ENCODE data around the gene ZNF474.

Gene ZNF474

DNA sequence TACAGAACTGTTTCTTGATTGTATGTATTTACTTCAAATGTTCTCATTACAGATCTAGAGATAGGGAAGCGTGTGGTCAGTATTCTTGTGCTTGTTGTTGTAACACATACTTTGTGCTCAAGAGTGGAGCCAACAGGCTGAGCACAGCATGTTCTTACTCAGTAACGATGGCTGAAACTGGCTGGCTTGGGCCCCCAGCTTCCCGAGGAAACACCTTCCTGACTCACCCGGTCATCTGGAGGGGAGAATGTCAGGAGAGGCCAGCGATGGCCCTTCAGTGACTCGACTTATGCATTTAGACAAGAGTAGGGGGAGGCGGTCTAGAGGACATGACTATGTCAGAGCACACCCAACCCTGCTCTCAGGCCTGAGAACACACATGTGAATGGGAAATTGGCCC, 25.6 kb downstream of the ZNF474 start:
- no peak for DNase-seq

DNA sequence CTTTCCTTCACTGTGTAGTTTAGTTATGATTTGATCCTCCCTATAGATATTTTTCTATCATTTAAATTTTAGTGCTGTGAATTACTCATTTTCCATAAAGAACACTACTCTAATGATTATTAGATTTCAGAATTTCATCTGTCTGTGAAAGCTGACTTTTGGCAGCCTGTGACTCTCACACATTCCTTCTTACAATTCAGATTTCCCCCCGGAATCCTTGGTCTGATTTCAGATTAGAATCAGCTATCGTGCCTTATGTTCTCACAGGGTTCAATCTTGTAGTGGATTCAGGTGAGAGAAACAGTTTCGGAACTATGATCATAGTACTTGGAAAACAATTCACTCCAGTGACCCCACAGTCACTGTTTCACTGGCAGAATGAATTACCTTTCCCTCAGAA, 26.2 kb downstream of the ZNF474 start:
- DNase-seq: no peak

GRCh38 chr5:122156724-122157325, 27.5 kb downstream of the ZNF474 start:
- no peak for DNase-seq

GRCh38 chr5:122162100-122162638, 32.8 kb downstream of the ZNF474 start:
- DNase-seq: no peak

DNA sequence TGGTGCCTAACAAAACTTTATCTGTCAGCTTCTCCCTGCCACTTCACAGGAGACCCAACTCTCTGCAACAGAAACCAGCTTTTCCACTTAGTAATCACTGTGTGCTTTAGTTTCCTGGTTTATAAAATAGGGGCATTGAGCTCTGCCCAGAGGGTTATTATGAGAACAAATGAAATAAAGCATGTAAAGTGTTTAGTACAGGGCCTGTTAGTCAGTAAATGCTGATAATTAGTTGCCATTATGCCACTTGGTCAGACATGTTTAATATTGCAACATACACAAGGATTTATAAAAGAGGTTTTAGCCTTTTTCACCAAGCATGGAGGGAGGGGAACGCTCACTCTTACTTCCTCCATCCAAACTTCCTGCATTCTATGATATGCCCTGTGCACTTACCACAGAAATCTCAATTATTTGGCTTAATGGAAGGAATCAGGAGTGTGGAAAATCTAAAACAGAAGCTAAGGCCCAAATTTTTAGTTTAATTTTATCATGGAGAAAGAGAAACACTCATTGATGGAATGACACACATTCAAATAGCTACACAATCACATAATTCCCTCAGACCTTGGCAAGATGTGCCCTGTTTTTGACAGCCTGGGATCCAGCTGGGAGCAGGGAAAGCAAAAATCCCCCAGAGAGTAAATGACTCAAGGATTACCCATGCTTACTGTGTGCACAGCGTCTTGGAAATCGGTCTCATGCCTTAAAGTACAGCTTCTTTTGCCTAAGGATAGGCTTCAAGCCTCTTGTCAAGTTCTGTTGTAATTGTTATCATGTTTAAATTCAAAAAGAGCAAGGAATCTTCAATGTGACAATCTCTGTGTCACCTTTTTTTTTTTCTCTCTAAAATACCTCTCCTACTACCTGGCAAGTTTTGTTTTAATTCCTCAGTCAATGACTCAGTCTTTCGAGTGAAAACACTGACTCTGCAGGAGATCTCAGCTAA, 34.0 kb downstream of the ZNF474 start:
- no peak for DNase-seq

GRCh38 chr5:122164070-122164435, 34.7 kb downstream of the ZNF474 start:
- DNase-seq: no peak

- no peak for DNase-seq
These were observed 35.6 kb downstream of the ZNF474 start for GRCh38 chr5:122164831-122165558.

DNA sequence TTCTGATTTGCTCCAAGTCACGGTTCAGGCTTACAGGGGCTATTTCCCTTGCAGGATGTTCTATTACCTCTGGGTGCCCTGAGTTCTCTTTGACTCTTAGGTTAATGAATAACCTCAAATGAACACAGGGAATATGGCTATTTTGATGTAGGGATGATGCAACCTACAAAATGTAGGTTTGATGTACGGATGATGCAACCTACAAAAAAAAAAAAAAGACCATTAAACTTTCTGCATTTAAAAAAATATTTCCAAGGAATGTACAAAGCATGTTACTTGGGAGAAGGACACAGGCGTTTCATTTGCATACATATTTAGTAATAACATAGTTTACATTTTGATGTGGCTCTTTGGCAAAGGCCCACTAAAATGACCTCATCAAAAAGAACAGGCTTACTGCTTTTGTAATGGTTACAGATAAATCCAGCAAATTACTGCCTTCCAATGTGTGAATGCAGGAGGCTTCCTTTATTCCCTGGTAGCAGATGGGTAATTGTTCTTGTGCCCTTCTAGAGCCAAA, 36.3 kb downstream of the ZNF474 start:
- no peak for DNase-seq

GRCh38 chr5:122169350-122170103, 40.2 kb downstream of the ZNF474 start:
- no peak for DNase-seq

- no peak for DNase-seq
These were observed 41.3 kb downstream of the ZNF474 start for GRCh38 chr5:122170620-122171019.

- DNase-seq: no peak
These were observed 42.9 kb downstream of the ZNF474 start for GRCh38 chr5:122172207-122172606.

DNA sequence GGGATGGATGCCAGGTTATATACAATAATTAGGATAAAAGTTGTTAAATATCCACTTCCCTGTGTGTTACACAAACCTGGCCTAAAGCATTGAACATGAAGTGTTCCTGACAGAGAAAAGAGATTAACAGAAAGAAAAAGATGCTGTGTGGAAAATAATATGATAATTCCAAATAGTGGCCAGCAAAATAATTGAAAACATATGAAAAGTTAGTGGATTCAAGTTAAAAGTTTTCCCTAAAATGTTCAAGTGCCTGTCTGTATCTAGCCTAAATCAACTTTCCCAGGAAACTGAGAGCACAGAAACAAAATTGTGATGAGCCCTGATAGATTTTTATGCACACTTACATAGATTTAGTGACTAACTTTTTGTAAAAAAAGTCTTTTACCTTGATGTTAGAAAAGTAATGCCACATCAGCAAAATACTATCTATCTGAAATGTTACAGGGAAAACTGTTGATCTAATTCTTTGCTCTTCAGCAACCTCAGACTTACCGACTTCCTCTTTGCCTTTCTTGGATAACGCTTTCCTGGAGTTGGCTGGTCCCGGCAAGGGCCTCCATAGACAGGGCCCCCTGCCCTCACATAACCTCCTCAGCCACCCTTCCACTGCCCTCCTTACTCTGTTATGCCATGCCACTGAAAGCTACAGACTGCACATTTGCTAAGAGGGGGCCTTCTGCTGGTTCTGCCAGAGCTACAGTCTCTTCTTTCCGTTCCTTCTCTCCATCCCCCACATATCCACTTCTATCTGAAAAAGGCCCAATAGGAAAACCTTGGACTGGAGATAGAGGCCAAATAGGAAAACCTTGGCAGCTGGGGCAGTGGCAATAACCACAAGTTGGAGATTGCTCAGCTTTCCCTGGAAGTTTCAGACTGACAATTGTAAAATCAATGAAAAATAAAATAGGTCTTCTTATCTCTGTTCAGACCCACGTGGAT, 44.4 kb downstream of the ZNF474 start:
- DNase-seq: no peak

DNA sequence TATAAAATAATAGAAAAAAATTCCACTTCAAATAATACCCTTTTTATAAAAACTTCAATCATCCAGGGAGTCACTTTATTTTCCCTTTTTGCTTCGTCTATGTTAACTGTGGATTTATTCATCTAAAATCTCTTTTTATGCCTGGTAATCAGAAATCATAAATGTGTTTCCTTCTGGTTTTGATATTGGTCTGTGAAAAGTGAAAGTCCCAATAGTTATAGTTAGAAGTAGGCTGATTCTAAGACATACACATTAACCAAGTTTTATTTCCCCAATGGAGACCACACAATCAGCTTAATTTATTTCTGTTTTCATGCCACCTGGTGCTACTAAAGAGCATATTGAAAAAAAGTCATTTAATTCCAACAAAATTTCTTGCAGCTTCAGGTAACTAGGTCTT, 45.7 kb downstream of the ZNF474 start:
- DNase-seq: no peak

DNA sequence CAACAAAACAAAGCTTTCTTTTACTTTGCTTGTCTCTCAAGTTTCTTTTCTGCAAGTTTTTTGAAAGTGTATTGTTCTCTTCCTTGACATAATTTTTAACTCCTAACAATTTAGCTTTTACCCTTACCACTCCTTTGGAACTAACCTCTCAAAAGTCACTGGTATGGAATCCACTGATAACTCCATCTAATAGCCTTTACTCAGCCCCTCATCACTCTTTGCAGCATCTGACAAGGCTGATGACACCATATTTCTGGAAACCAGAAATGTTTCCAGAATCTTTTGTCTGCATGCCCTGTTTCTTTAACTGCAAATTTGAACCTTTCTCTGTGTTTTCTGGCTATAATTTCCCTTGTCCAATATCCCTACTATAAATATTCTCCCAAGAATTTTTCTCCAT, 46.5 kb downstream of the ZNF474 start:
- no peak for DNase-seq

GRCh38 chr5:122177161-122177560, 47.8 kb downstream of the ZNF474 start:
- no peak for DNase-seq

DNA sequence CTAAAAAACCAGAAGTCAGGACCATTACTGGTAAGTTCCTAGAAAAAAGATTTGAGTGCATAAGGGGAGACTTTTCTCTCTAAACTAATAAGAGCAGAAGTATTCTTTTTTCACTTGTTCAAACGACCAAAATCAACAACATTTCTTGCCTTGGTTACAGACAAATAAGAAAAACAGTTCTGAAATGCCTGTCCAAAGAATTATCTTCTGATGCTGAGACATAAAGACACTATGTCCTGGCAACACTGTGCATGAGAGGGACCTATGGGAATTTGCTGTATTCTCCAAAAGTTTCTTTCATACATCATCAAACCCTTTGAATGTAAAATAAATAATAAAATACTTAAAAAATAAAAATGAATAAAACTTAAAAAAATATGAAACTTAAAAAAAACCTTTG, 50.4 kb downstream of the ZNF474 start:
- no peak for DNase-seq

DNA sequence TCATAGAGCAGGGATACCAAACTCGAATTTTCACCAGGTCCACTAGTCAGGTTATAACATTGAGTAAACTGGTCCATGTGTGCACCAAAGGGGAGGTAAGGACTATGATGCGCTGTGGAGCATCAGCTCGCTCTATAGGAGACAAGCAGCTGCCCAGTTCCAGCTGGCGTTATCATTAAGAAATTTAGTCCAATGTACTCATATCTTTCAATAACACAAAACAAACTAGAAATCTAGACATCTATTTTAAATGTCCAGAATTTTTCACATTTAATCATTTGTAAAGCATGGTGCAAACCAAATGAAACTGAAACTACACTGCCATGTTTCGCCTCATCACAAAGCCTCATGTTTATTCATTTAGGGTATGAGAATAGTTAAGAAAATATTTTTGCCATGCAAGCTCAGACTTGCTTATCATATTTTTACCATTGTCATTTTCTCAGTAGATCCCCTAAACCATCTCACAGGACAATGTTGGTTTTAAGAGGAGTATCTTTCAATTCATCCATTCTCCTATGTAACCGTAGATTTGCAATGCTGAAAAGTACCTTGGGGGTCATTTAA, 50.9 kb downstream of the ZNF474 start:
- DNase-seq: no peak

GRCh38 chr5:122180863-122181548, 51.7 kb downstream of the ZNF474 start:
- DNase-seq: no peak

DNA sequence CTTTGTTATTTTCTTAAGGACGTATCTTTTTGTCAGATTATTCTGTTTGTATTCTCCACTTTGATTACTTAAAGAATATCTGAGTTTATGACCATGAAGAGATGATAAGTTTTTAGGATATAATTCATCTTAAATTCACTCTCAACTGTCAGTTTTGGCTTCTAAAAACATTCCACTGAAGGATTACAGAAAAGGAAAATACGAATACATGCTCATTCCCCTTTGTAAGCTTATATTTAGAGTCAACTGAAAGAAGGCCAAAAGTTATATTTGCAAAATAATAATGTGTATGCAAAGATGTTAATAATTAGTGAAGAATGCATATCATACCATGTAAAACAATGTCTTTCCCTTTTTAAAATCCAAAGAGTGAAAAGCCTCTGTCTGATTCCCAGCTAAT, 52.5 kb downstream of the ZNF474 start:
- no peak for DNase-seq

- DNase-seq: no peak
These were observed 53.2 kb downstream of the ZNF474 start for GRCh38 chr5:122182491-122182921.

Data from CD4-positive, alpha-beta T cell treated with Interleukin-21 for 1 hour (primary cell).